HG03575 (cell line): ENCODE results near the gene SELENOF.
"Not testable (repeated sequence)": the region's sequence is repeated elsewhere in the genome, so short reads cannot be mapped to it uniquely, and the experiment has no call there.

Experiments used
- ATAC-seq: cut with Tn5 transposase; IDR thresholded peaks from one replicate; pipeline ENCODE4 v1.9.1; 2021; ENCODE audit not compliant: unreplicated experiment, insufficient number of reproducible peaks, low FRiP score; ENCODE audit errors: extremely low read depth

The SELENOF gene

DNA sequence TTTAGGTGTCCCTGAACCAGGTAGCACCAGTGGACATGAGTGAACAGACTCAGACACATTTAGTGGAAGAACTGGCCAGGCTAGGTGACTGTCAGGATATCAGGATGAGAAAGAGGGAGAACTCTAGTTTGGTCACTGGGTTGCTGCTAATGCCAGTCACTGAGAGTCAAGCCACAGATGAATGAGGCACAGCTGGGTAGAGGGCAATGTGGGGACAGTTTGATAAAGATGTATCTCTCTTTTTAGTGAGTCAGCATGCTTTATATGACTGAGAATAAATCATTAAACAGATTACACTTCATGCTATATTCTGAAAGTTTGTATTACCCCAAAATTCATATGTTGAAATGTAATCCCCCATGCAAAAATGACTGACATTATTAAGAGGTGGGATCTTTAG, 87.1 kb downstream of the SELENOF start:
- ATAC-seq: no peak

DNA sequence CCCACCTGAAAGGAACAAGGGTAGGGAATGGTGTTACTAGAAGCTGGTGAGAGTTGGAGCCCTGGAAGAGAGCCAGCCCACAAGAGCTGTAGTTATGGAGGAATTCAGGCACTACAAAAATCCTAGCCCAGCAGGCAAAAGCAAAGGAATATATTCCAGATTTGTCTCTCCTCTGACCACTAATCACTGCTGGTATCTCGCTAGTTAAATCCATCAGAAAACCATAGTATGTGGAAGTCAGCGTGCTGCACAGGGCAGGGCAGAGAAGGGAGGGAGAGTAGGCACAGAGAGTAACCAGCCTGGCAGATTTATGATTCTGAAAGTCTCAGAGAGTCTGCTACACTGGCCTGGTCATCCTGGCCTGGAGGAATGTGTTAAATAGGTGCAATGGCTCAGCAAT, 88.6 kb downstream of the SELENOF start:
- no peak for ATAC-seq

- ATAC-seq: no peak
These were observed 90.0 kb downstream of the SELENOF start for GRCh38 chr1:86823821-86824500.

DNA sequence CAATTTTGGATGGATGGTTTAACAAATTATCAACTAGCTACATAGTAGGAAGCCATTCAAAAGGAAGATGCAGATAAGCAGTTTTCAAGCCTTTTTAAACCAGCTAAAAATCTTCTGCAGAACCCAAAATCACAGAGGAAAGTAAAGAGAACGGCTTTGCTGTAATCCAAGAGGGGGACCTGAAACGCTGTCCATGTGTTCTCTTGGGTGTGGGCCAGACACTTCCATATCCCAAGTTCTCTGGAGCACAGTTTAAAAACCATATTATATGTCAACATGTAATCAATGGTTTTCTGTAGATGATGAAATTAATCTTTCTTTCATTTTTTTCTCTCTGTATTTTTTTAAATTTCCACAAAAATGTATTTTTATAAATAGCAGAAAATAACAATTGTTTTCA, 90.5 kb downstream of the SELENOF start:
- ATAC-seq: no peak

GRCh38 chr1:86822459-86822858, 91.5 kb downstream of the SELENOF start:
- ATAC-seq: no peak

- no peak for ATAC-seq
These were observed 92.0 kb downstream of the SELENOF start for GRCh38 chr1:86821956-86822355.

GRCh38 chr1:86819970-86820369, 94.0 kb downstream of the SELENOF start:
- not testable (repeated sequence) for ATAC-seq

GRCh38 chr1:86817246-86817826, 96.6 kb downstream of the SELENOF start:
- not testable (repeated sequence) for ATAC-seq

DNA sequence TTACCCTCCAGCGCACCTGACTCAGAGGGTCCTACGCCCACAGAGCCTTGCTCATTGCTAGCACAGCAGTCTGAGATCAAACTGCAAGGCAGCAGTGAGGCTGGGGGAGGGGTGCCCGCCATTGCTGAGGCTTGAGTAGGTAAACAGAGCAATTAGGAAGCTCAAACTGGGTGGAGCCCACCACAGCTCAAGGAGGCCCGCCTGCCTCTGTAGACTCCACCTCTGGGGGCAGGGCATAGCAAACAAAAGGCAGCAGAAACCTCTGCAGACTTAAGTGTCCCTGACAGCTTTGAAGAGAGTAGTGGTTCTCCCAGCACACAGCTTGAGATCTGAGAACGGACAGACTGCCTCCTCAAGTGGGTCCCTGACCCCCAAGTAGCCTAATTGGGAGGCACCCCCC, 99.8 kb downstream of the SELENOF start:
- not testable (repeated sequence) for ATAC-seq
